Measurements from ENCODE around the gene SCAMP4. TPM values are rescaled to one million over a fixed set of nuclear protein-coding genes. Genes with fewer than 3 reads are reported as not detected.

Gene SCAMP4
- total RNA-seq, 2 experiments from 2014 or later, result 23.1 to 25.1 TPM

DNA sequence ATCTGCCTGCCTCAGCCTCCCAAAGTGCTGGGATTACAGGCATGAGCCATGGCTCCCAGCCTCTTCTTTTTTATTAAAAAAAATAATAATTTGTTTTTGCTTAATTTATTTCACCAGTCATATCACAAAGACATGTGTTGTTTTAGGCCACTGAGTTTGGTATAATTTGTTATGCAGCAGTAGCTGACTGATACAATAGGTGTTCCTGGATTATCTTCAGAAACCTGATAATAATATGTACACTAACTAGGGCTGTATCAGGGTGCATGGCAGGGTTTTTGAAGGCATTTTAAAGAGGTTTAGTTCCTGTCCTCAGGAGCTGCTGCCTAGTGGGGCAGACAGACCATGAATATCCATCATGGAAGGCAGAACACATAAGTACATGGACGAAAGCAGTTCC, 26.2 kb downstream of the SCAMP4 start:
- ChIA-PET POLR2A (interaction anchor here (0.6 kb wide), 1 partner anchor 25 kb away, joined by 3 read pairs; no protein-coding TSS in a partner anchor), CTCF (interaction anchor here (1.0 kb wide), 1 partner anchor 50 kb away, joined by 3 read pairs; no protein-coding TSS in a partner anchor)
- intact Hi-C loops (cut with micrococcal nuclease), result no loop called here
- ATAC-seq (no peak), DNase-seq (no peak)
- H3K36me3 Mint-ChIP-seq (ENCODE audit: low read depth), result peaks cover 7% of the 10 kb centered on the region
- no peaks in the 10 kb centered on the region for H3K27me3 Mint-ChIP-seq
- no peak overlapping the region for H3K27ac Mint-ChIP-seq
- peaks cover 12% of the 10 kb centered on the region for H3K9me3 Mint-ChIP-seq
- TF ChIP-seq, protein P1, sequence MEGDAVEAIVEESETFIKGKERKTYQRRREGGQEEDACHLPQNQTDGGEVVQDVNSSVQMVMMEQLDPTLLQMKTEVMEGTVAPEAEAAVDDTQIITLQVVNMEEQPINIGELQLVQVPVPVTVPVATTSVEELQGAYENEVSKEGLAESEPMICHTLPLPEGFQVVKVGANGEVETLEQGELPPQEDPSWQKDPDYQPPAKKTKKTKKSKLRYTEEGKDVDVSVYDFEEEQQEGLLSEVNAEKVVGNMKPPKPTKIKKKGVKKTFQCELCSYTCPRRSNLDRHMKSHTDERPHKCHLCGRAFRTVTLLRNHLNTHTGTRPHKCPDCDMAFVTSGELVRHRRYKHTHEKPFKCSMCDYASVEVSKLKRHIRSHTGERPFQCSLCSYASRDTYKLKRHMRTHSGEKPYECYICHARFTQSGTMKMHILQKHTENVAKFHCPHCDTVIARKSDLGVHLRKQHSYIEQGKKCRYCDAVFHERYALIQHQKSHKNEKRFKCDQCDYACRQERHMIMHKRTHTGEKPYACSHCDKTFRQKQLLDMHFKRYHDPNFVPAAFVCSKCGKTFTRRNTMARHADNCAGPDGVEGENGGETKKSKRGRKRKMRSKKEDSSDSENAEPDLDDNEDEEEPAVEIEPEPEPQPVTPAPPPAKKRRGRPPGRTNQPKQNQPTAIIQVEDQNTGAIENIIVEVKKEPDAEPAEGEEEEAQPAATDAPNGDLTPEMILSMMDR (IDR thresholded peaks at IDR 0.05), result no peak
- no peak overlapping the region for H3K4me3 Mint-ChIP-seq
- H3K4me1 Mint-ChIP-seq (ENCODE audit: low read depth), result peaks cover 15% of the 10 kb centered on the region

DNA sequence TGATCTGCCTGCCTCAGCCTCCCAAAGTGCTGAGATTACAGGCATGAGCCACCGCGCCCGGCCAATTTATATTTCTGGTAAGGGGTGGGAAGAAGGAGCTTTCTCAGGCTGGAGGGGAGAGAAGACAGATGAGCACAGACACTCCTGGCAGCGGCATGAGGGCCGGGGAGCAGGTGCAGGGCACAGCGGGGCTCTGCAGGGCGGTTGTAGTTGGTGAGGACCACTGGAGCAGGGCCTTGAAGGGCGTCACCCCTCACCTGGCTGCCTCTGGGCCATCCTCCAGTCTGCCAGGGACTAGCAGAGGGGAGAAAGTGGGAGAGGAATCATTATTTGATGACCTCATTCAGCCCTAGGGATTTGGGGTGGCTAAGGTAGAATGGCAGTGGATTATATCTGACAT, 27.2 kb downstream of the SCAMP4 start:
- no peaks in the 10 kb centered on the region for H3K27me3 Mint-ChIP-seq
- peaks cover 7% of the 10 kb centered on the region for H3K36me3 Mint-ChIP-seq (ENCODE audit: low read depth)
- ATAC-seq (no peak), DNase-seq (no peak)
- peaks cover 12% of the 10 kb centered on the region for H3K9me3 Mint-ChIP-seq
- H3K4me3 Mint-ChIP-seq, result no peak overlapping the region
- TF ChIP-seq, protein P1 (IDR thresholded peaks at IDR 0.05), result no peak
- ChIA-PET POLR2A (no interaction called here), CTCF (no interaction called here)
- H3K4me1 Mint-ChIP-seq (ENCODE audit: low read depth), result peaks cover 15% of the 10 kb centered on the region
- intact Hi-C loops (cut with micrococcal nuclease), result no loop called here
- no peak overlapping the region for H3K27ac Mint-ChIP-seq

DNA sequence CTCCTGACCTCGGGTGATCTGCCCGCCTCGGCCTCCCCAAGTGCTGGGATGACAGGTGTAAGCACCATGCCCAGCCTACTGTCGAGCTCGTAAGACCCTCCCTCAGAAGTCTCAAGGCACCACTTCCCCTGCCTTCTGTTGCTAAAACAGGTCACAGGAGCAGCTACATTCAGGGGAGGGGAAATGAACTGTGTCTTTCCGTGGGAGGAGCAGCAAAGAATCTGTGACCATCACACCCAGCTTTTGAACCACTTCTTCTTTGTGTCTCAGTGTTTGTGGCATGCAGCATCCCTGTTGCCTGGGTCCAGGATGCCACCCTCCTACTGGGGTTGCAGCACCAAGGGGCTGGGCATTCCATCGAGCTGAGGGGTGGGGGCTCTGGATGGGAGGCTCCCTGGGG, 28.0 kb downstream of the SCAMP4 start:
- H3K4me1 Mint-ChIP-seq (ENCODE audit: low read depth), result peaks cover 9% of the 10 kb centered on the region
- no peak for ATAC-seq
- H3K27me3 Mint-ChIP-seq, result no peaks in the 10 kb centered on the region
- no peak overlapping the region for H3K27ac Mint-ChIP-seq
- peaks cover 12% of the 10 kb centered on the region for H3K9me3 Mint-ChIP-seq
- CTCF ChIA-PET, result no interaction called here
- TF ChIP-seq, protein P1 (IDR thresholded peaks at IDR 0.05), result no peak
- H3K36me3 Mint-ChIP-seq (ENCODE audit: low read depth), result peaks cover 7% of the 10 kb centered on the region
- no peak for DNase-seq
- intact Hi-C loops (cut with micrococcal nuclease), result no loop called here
- POLR2A ChIA-PET, result no interaction called here
- H3K4me3 Mint-ChIP-seq, result no peak overlapping the region

DNA sequence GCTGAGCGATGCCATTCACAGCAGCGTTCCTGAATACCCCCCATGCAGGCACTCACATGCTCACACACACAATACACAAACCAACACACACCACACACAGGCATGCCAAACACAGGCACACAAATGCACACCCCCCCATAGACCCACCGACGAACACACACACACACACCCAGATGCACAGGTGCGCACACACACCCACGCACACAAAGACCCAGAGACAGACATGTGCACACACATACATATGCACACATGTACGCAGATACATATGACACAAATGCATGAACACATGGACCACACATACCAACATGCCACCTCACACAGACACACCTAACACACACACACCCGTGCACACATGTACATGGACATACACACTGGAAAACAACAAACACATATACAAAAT, 28.7 kb downstream of the SCAMP4 start:
- no peaks in the 10 kb centered on the region for H3K27me3 Mint-ChIP-seq
- POLR2A ChIA-PET, result no interaction called here

DNA sequence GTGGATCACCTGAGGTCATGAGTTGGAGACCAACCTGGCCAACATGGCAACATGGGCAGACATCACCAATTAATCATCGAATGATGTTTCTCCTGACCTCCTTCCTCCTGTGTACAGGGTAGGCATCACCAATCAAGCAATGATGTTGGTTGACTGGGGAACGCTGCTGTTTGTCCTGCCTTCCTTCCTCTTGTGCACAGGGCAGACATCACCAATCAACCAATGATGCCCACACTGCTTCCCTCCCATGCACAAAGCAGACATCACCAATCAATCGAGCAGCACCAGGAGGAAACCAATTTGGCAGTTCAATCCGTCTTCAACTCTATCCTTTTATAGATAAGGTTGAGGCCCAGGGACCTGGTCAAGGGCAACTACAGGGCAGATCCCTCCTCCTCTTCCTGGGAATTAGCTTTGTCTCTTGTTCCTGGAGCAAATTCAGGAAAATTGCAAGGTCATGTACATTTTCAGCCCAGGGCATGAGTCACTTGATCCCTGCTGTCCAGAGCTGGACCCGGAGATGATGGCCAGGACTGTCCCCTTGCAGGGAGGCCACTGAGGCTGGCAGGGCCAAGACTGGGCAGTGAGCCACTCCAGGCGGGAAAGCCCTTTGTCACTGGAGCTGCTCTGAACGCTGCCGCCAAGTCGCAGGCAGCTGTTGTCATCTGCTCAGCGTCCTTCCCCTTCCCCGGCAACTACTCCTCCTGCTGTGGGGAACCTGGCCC, 30.4 kb downstream of the SCAMP4 start:
- Mint-ChIP-seq H3K9me3 (peaks cover 12% of the 10 kb centered on the region), H3K36me3 (ENCODE audit: low read depth) (peaks cover 7% of the 10 kb centered on the region), H3K4me1 (ENCODE audit: low read depth) (peaks cover 11% of the 10 kb centered on the region), H3K27ac (no peak overlapping the region), H3K27me3 (no peaks in the 10 kb centered on the region), H3K4me3 (no peak overlapping the region)
- TF ChIP-seq, protein P1 (IDR thresholded peaks at IDR 0.05), result no peak
- peak; percentile 32 for DNase-seq
- intact Hi-C loops (cut with micrococcal nuclease), result no loop called here
- peak; percentile 35 for ATAC-seq
- POLR2A ChIA-PET, result no interaction called here
- CTCF ChIA-PET, result no interaction called here

More for the DNA sequence above, 28.7 kb downstream of the SCAMP4 start:
- intact Hi-C loops (cut with micrococcal nuclease), result no loop called here
- no peak overlapping the region for H3K4me3 Mint-ChIP-seq
- peaks cover 9% of the 10 kb centered on the region for H3K4me1 Mint-ChIP-seq (ENCODE audit: low read depth)
- TF ChIP-seq, protein P1 (IDR thresholded peaks at IDR 0.05), result no peak
- ATAC-seq (no peak), DNase-seq (no peak)
- H3K9me3 Mint-ChIP-seq, result peaks cover 12% of the 10 kb centered on the region
- H3K27ac Mint-ChIP-seq, result no peak overlapping the region
- peaks cover 7% of the 10 kb centered on the region for H3K36me3 Mint-ChIP-seq (ENCODE audit: low read depth)
- CTCF ChIA-PET, result no interaction called here
